Activated T-helper 17 cell treated with anti-CD3 and anti-CD28 coated beads, Interleukin-2, amount 50 U/mL, for 72 hours (primary cell): ENCODE data around the gene PITPNM3. TPM values are rescaled to one million over a fixed set of nuclear protein-coding genes. Genes with fewer than 3 reads are reported as not detected.

Source experiments
- ATAC-seq: fragments of 150-1000 bp; cut with Tn5 transposase; replicated peaks from 2 replicates; pipeline ENCODE4 v1.10.0; 2021; ENCODE audit warnings: mild to moderate bottlenecking, moderate library complexity
- H3K27ac Mint-ChIP-seq: one replicate; pipeline ENCODE4 v1.8.0; 2022; ENCODE audit warnings: mixed read lengths
- H3K27me3 Mint-ChIP-seq: one replicate; pipeline ENCODE4 v1.8.0; 2022; ENCODE audit warnings: mixed read lengths
- H3K36me3 Mint-ChIP-seq: one replicate; pipeline ENCODE4 v1.8.0; 2022; ENCODE audit warnings: low read depth, mild to moderate bottlenecking, mixed read lengths
- H3K4me1 Mint-ChIP-seq: one replicate; pipeline ENCODE4 v1.8.0; 2022; ENCODE audit warnings: mixed read lengths
- H3K4me3 Mint-ChIP-seq: one replicate; pipeline ENCODE4 v1.8.0; 2022; ENCODE audit warnings: mild to moderate bottlenecking, mixed read lengths
- H3K9me3 Mint-ChIP-seq: one replicate; pipeline ENCODE4 v1.8.0; 2022; ENCODE audit warnings: mixed read lengths
- total RNA-seq, 2 donors: library from RNA; stranded (reverse); gene quantifications; one replicate each; pipeline ENCODE4 v1.2.3, GENCODE V29; 2022

Gene PITPNM3
- total RNA-seq, 2 donors from 2014 or later: 0.73 to 1.4 TPM

- ATAC-seq: no peak
- Mint-ChIP-seq H3K4me3 (no peak overlapping the region), H3K27ac (no peak overlapping the region), H3K27me3 (peaks cover 9% of the 10 kb centered on the region), H3K4me1 (no peaks in the 10 kb centered on the region), H3K9me3 (no peaks in the 10 kb centered on the region), H3K36me3 (no peaks in the 10 kb centered on the region)
These were observed 21.4 kb downstream of the PITPNM3 start for GRCh38 chr17:6534846-6535514.

DNA sequence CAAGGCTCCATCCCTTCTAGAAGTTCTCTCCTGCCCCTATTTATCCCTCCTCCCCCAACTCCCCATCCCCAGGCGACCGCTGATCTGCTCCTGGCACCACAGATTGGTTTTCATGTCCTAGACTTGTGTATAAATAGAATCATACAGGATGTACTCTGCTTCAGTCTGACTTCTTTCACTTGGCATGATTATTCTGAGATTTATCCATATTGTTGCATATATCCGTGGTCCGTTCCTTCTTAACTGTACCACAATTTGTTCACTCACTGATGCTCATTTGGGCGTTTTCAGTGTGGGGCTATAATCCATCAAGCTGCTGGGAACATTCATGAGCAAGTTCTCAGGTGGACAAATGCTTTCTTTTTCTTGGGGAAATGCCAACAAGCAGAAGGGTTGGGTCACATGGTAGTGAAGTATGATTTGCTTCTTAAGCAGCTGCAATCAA lies 23.9 kb downstream of the PITPNM3 start:
- peaks cover 6% of the 10 kb centered on the region for H3K27me3 Mint-ChIP-seq
- no peak overlapping the region for H3K27ac Mint-ChIP-seq
- H3K9me3 Mint-ChIP-seq: no peaks in the 10 kb centered on the region
- no peaks in the 10 kb centered on the region for H3K4me1 Mint-ChIP-seq
- ATAC-seq: no peak
- H3K36me3 Mint-ChIP-seq: no peaks in the 10 kb centered on the region
- H3K4me3 Mint-ChIP-seq: no peak overlapping the region

DNA sequence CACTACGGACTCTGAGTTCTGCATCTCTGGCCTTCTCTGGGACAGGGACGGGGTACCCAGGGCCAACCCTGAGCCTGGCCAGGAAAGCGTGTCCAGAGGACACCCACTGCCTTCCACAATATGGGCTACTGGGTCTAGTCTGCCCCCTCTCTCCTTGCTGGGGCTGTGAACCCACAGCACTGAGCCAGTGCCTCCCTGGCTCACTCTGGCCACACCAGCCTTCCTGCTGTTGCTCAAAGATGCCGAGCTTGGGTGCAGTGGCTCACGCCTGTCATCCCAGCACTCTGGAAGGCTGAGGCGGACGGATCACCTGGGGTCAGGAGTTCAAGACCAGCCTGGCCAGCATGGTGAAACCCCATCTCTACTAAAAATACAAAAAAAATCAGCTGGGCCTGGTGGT lies 24.8 kb downstream of the PITPNM3 start:
- no peaks in the 10 kb centered on the region for H3K36me3 Mint-ChIP-seq
- H3K4me3 Mint-ChIP-seq: no peak overlapping the region
- no peaks in the 10 kb centered on the region for H3K9me3 Mint-ChIP-seq
- H3K27ac Mint-ChIP-seq: no peak overlapping the region
- no peak for ATAC-seq
- peaks cover 6% of the 10 kb centered on the region for H3K27me3 Mint-ChIP-seq
- H3K4me1 Mint-ChIP-seq: no peaks in the 10 kb centered on the region

GRCh38 chr17:6530324-6530920 lies 25.9 kb downstream of the PITPNM3 start:
- Mint-ChIP-seq H3K36me3 (no peaks in the 10 kb centered on the region), H3K9me3 (no peaks in the 10 kb centered on the region), H3K4me3 (no peak overlapping the region), H3K27me3 (peaks cover 6% of the 10 kb centered on the region), H3K4me1 (no peaks in the 10 kb centered on the region), H3K27ac (no peak overlapping the region)
- no peak for ATAC-seq

- no peak for ATAC-seq
- Mint-ChIP-seq H3K27ac (no peak overlapping the region), H3K36me3 (no peaks in the 10 kb centered on the region), H3K4me1 (no peaks in the 10 kb centered on the region), H3K27me3 (no peaks in the 10 kb centered on the region), H3K9me3 (no peaks in the 10 kb centered on the region), H3K4me3 (no peak overlapping the region)
These were observed 27.8 kb downstream of the PITPNM3 start for GRCh38 chr17:6528557-6528956.

DNA sequence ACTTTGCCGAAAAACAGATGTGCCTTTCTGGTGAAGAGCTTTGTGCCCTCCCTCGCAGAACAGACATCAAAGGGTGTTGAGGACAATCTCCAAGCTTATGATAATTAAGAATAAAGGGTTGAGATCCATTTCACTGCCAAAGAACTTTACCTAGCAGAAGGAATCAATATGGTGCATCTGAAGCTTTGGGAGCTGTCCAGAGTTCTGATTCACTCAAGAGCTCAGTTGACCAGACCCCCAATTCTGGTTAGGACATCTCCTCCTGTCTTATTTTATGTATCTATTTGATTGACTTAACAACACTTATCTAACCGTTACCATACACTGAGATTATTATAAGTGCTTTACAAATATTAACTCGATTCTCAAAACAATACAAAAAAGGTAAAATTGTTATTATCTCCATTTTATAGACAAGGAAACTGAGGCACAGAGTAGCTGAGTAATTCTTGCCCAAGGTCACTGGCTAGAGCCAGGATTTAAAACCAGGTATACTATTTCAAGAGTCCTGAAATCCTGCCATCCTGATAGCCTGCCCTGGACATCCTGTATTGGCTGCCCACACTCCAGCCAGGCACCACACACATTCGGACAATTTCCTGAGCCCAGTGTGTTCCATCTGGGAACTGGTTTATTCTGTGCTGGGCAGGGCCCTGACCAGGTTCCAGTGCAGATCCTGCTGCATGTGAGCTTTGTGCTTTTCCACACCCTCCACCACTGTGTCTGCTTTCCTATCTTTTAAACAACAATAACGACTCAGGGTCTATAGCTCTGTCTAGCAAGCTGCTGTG lies 29.8 kb downstream of the PITPNM3 start:
- H3K27me3 Mint-ChIP-seq: no peaks in the 10 kb centered on the region
- H3K4me3 Mint-ChIP-seq: no peak overlapping the region
- H3K36me3 Mint-ChIP-seq: no peaks in the 10 kb centered on the region
- no peak for ATAC-seq
- no peak overlapping the region for H3K27ac Mint-ChIP-seq
- H3K9me3 Mint-ChIP-seq: no peaks in the 10 kb centered on the region
- no peaks in the 10 kb centered on the region for H3K4me1 Mint-ChIP-seq

GRCh38 chr17:6525731-6526130 lies 30.6 kb downstream of the PITPNM3 start:
- Mint-ChIP-seq H3K27ac (no peak overlapping the region), H3K9me3 (no peaks in the 10 kb centered on the region), H3K36me3 (no peaks in the 10 kb centered on the region), H3K4me1 (no peaks in the 10 kb centered on the region), H3K4me3 (no peak overlapping the region), H3K27me3 (no peaks in the 10 kb centered on the region)
- ATAC-seq: no peak

DNA sequence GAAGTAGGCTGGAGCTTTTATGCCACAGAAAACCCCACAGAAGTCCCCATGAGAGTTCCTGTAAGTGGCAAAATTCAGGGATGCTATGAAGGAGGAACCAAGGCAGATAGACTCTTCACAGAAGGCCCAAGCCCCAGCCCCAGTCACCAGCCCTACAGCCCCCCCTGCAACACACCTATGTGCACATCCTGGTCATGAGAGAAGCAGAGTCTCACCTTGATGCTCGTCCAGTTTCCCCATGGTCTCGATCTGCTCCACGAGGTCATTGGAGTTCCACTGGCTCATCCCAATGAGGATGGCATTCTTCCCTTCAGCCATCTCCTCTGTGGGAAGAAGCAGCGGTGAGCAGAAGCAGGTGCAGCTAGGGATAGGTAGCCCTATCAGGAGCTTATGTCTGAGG lies 31.2 kb downstream of the PITPNM3 start:
- H3K4me3 Mint-ChIP-seq: no peak overlapping the region

DNA sequence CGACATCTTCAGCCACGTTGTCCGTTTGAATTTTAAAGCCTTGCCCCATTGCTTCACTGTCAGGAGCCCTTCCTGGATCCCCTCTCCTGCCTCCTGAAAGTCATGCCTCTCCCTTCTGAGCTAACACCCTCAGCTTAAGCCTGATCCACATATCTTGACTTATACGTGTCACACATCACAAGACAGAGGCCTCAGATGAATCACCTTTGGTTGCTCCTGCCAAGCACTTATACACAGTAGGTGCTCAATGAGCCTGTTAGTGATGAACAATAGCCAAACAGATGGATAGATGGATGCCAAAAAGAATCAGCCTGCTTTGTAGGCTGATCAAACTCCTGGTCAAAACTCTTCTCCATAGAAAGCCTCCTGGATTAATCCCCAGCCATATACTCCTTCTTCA lies 31.8 kb downstream of the PITPNM3 start:
- Mint-ChIP-seq H3K27me3 (no peaks in the 10 kb centered on the region), H3K36me3 (no peaks in the 10 kb centered on the region), H3K27ac (peak overlapping the region; percentile 29), H3K9me3 (no peaks in the 10 kb centered on the region), H3K4me1 (no peaks in the 10 kb centered on the region), H3K4me3 (no peak overlapping the region)
- no peak for ATAC-seq

More for the DNA sequence above, 31.2 kb downstream of the PITPNM3 start:
- no peaks in the 10 kb centered on the region for H3K36me3 Mint-ChIP-seq
- no peak for ATAC-seq
- no peaks in the 10 kb centered on the region for H3K27me3 Mint-ChIP-seq
- H3K9me3 Mint-ChIP-seq: no peaks in the 10 kb centered on the region
- no peaks in the 10 kb centered on the region for H3K4me1 Mint-ChIP-seq
- peak overlapping the region; percentile 29 for H3K27ac Mint-ChIP-seq

GRCh38 chr17:6523809-6524355 lies 32.5 kb downstream of the PITPNM3 start:
- no peak for ATAC-seq
- Mint-ChIP-seq H3K4me3 (no peak overlapping the region), H3K27me3 (no peaks in the 10 kb centered on the region), H3K9me3 (no peaks in the 10 kb centered on the region), H3K4me1 (no peaks in the 10 kb centered on the region), H3K36me3 (no peaks in the 10 kb centered on the region), H3K27ac (no peak overlapping the region)

DNA sequence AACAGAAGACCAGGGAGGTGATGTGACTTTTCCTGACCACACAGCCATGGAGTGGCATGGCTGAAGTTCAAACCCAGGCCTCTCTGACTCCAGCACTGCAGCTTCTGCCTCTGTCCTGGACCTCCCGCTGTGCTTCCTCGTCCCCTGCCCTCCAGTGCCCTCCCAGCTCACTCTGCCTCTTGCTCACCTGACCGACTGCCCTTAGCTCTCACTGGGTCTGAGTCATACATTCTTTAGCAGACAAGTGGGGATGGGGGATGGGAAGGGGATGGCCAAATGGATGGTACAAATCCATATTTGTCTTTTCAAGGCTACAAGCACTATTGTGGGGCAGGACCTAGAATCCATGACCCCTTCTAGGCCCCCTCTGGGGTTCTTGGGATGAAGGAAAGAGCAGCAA lies 33.0 kb downstream of the PITPNM3 start:
- Mint-ChIP-seq H3K36me3 (no peaks in the 10 kb centered on the region), H3K4me3 (no peak overlapping the region), H3K4me1 (no peaks in the 10 kb centered on the region), H3K9me3 (no peaks in the 10 kb centered on the region), H3K27ac (no peak overlapping the region), H3K27me3 (no peaks in the 10 kb centered on the region)
- ATAC-seq: no peak

DNA sequence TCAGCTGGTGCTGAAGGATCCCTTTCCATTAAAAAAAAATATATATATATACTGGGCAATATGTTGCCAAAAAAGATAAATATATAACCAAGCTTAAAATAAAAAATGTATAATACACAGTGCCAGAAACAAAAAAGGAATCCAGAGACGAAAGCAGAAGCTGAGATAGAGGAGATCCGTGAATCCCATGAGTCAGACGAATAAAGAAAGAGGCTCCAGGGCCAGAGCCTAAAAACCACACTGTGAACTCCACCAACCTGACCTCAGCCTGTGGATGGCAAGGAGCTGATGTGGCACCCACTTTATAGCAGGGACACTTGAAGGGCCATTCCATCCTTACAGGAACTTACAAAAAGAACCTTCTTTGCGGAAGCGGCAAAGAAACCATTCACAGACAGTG lies 34.8 kb downstream of the PITPNM3 start:
- H3K36me3 Mint-ChIP-seq: no peaks in the 10 kb centered on the region
- H3K4me3 Mint-ChIP-seq: no peak overlapping the region
- ATAC-seq: no peak
- H3K4me1 Mint-ChIP-seq: no peaks in the 10 kb centered on the region
- no peaks in the 10 kb centered on the region for H3K27me3 Mint-ChIP-seq
- no peaks in the 10 kb centered on the region for H3K9me3 Mint-ChIP-seq
- no peak overlapping the region for H3K27ac Mint-ChIP-seq

- no peaks in the 10 kb centered on the region for H3K36me3 Mint-ChIP-seq
- no peaks in the 10 kb centered on the region for H3K9me3 Mint-ChIP-seq
- H3K4me1 Mint-ChIP-seq: no peaks in the 10 kb centered on the region
- ATAC-seq: no peak
- H3K27ac Mint-ChIP-seq: no peak overlapping the region
- no peak overlapping the region for H3K4me3 Mint-ChIP-seq
- H3K27me3 Mint-ChIP-seq: peaks cover 4% of the 10 kb centered on the region
These were observed 39.3 kb downstream of the PITPNM3 start for GRCh38 chr17:6517062-6517461.

- Mint-ChIP-seq H3K27me3 (peaks cover 4% of the 10 kb centered on the region), H3K9me3 (no peaks in the 10 kb centered on the region), H3K27ac (no peak overlapping the region), H3K4me3 (no peak overlapping the region), H3K36me3 (no peaks in the 10 kb centered on the region), H3K4me1 (no peaks in the 10 kb centered on the region)
- no peak for ATAC-seq
These were observed 42.0 kb downstream of the PITPNM3 start for GRCh38 chr17:6514371-6514770.

DNA sequence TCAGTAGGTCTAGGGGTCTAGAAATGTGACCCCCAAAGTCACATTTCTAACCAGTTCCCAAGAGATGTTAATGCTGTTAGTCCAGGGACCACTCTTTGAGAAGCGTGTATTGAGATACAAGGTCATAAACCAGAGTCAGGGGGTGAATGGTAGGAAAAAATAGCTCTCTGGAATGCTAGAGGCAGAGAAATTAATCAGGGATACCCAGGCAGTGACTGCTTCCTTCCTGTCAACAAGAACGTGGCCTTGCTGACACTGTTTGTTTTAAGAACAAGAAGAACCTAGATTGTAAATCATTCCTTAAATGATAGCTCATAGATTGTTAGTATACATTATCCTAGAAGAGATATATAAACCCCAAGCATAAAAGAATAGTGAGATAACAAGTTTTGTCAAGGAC lies 43.8 kb downstream of the PITPNM3 start:
- Mint-ChIP-seq H3K9me3 (no peaks in the 10 kb centered on the region), H3K27me3 (peaks cover 5% of the 10 kb centered on the region), H3K4me3 (no peak overlapping the region), H3K36me3 (no peaks in the 10 kb centered on the region), H3K4me1 (no peaks in the 10 kb centered on the region), H3K27ac (no peak overlapping the region)
- no peak for ATAC-seq
